AG04449 (cell line): ENCODE results near the gene TPD52L1.

Experiments used
- CTCF ChIA-PET: fragments of 350-600 bp; formaldehyde crosslinking; extraction: SDS; loops from one replicate; lab custom pipeline; 2021; ENCODE audit warnings: antibody characterized with exemption; lab: Yijun Ruan, JAX
- POLR2A ChIA-PET: fragments of 400-600, 350-600 bp; formaldehyde crosslinking; extraction: SDS; loops from one replicate; lab custom pipeline; 2020; ENCODE audit warnings: antibody characterized with exemption, inconsistent platforms; lab: Yijun Ruan, JAX
- DNase-seq: peaks from one replicate; pipeline ENCODE4 v3.0.0-alpha.2; 2010; ENCODE audit warnings: low read depth, low spot score
- H3K4me3 ChIP-seq: 2 replicates; pipeline ENCODE4 v1.5.1; 2011; ENCODE audit warnings: low read depth, mild to moderate bottlenecking, control low read depth, low read length
- TF ChIP-seq, protein P1 (sequence below): IDR thresholded peaks from one replicate; pipeline ENCODE4 v1.5.1; 2011; ENCODE audit warnings: mild to moderate bottlenecking, moderate library complexity, low read length, control low read depth, inconsistent platforms; ENCODE audit not compliant: insufficient read depth; ENCODE audit errors: missing control alignments

The TPD52L1 gene

GRCh38 chr6:125129354-125129753 is 24.2 kb upstream of the TPD52L1 start:
- ChIA-PET POLR2A (no interaction called here), CTCF (interaction anchor here (1.5 to 7.7 kb wide), 5 partner anchors 9 to 258 kb away, joined by 3 to 55 read pairs (median 7); no protein-coding TSS in a partner anchor)
- TF ChIP-seq, protein P1, sequence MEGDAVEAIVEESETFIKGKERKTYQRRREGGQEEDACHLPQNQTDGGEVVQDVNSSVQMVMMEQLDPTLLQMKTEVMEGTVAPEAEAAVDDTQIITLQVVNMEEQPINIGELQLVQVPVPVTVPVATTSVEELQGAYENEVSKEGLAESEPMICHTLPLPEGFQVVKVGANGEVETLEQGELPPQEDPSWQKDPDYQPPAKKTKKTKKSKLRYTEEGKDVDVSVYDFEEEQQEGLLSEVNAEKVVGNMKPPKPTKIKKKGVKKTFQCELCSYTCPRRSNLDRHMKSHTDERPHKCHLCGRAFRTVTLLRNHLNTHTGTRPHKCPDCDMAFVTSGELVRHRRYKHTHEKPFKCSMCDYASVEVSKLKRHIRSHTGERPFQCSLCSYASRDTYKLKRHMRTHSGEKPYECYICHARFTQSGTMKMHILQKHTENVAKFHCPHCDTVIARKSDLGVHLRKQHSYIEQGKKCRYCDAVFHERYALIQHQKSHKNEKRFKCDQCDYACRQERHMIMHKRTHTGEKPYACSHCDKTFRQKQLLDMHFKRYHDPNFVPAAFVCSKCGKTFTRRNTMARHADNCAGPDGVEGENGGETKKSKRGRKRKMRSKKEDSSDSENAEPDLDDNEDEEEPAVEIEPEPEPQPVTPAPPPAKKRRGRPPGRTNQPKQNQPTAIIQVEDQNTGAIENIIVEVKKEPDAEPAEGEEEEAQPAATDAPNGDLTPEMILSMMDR = no peak
- H3K4me3 ChIP-seq = no peak overlapping the region
- no peak for DNase-seq

DNA sequence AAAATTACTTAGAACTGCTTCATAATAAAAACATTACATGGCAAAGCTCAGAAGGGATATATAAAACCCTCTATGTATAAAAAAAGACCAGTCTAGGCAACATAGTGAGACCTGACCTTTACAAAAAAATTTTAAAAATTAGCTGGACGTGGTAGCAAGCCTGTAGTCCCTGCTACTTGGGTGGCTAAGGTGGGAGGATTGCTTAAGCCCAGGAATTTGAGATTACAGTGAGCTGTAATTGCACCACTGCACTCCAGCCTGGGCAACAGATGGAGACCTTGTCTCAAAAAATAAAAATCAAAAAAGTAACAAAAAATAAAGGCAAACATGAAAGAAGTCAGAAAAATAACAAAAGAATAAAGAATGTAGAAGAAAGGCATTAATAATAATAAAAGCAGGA is 21.5 kb upstream of the TPD52L1 start:
- H3K4me3 ChIP-seq = no peak overlapping the region
- no peak for DNase-seq
- TF ChIP-seq, protein P1 = no peak
- POLR2A ChIA-PET = no interaction called here
- CTCF ChIA-PET = interaction anchor here (1.4 to 7.7 kb wide), 4 partner anchors 19 to 261 kb away, joined by 3 to 55 read pairs (median 9); partner anchors contain the start of gene TPD52L1

GRCh38 chr6:125136378-125136777 is 17.2 kb upstream of the TPD52L1 start:
- POLR2A ChIA-PET = no interaction called here

DNA sequence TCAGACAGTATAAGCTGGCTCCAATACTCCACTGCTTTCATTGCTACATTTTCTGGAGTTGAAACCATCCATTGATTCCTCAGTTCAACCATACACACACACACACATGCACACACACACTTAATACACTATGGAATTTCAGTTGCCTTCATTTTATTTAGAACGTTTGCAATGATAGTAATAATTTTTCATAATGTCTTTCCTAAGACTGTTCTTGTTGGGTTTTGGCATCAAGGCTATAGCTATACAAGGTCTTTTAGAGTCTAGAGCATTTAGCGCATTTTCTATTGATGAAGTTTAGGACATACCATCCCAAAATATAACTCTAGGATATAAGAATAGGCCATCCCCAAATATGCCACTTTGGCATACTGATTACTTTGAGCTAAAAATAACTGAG is 15.5 kb upstream of the TPD52L1 start:
- H3K4me3 ChIP-seq = no peak overlapping the region
- TF ChIP-seq, protein P1 = no peak
- ChIA-PET POLR2A (no interaction called here), CTCF (interaction anchor here (0.7 to 1.3 kb wide), 4 partner anchors 9 to 267 kb away, joined by 3 to 4 read pairs (median 4); no protein-coding TSS in a partner anchor)
- DNase-seq = no peak

More at GRCh38 chr6:125136378-125136777, 17.2 kb upstream of the TPD52L1 start:
- H3K4me3 ChIP-seq = no peak overlapping the region
- TF ChIP-seq, protein P1 = no peak
- no peak for DNase-seq
- CTCF ChIA-PET = no interaction called here

GRCh38 chr6:125140808-125141207 is 12.8 kb upstream of the TPD52L1 start:
- DNase-seq = peak; percentile 51
- H3K4me3 ChIP-seq = no peak overlapping the region
- TF ChIP-seq, protein P1 = no peak
- CTCF ChIA-PET = interaction anchor here (1.1 to 1.4 kb wide), 4 partner anchors 11 to 27 kb away, joined by 3 read pairs; partner anchors contain the start of gene TPD52L1
- POLR2A ChIA-PET = no interaction called here

DNA sequence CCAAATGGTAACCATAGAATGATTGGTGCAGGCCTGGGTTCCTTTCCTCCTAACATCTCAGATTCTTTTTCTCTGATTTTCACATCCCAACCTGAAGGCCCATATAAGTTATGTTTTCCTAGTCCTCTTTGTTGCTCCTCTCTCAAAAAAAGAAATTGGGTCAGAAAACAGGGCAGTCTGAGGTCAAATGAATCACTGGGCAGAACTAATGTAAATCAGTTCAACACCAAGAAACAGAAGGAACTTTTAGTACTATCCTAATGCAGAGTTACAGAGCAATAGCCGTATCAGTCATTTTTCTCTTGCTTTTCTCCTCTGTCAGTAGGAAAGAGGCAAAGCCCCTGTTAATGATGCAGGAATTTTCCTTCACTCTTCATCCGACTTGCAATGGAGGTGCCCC is 11.0 kb upstream of the TPD52L1 start:
- TF ChIP-seq, protein P1 = no peak
- POLR2A ChIA-PET = no interaction called here
- no peak for DNase-seq
- CTCF ChIA-PET = interaction anchor here (1.8 kb wide), 1 partner anchor 9 kb away, joined by 7 read pairs; no protein-coding TSS in a partner anchor
- no peak overlapping the region for H3K4me3 ChIP-seq
